ENCODE results near the gene UBE2E1.

Gene UBE2E1

GRCh38 chr3:23821858-23822257 is 16.1 kb downstream of the UBE2E1 start:
- no peak for DNase-seq (ENCODE audit: low spot score)

GRCh38 chr3:23822559-23822958 is 16.8 kb downstream of the UBE2E1 start:
- no peak for DNase-seq (ENCODE audit: low spot score)

- no peak for DNase-seq (ENCODE audit: low spot score)
Observed at GRCh38 chr3:23823620-23824019, 17.9 kb downstream of the UBE2E1 start.

DNA sequence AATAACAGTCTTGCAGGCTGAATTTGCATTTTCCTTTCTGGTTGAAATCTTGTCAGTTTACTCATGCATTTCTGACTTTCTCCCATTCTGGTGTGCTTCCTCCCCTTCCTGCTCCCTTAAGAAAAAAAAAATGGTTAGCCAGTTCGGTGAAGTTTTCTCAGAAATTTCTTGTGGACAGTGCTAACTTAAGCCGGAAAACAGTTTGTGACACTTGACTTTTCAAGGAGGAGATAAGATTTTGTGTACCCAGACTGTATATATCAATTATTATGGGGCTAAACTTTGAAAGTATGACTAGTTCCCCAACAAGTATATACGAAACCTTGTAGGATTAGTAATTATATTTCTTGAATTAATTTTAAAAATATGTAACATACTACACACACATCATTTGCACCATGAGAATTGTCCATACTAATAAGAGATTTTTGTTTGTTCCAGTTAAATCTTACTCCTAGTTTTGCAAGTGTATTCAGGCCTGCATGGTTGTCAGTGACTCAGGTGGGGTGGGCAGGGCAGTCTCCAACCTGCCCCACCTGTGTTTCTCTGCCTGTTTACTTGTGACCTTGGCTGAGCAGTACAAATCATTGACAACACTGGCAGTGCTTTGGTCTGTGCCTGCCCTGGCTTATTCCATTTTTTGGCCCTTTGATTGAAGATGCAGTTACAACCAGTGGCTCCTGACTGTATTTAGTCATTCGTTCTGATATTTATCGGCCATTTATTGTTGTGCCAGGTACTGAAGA is 19.1 kb downstream of the UBE2E1 start:
- no peak for DNase-seq (ENCODE audit: low spot score)

- DNase-seq (ENCODE audit: low spot score), result no peak
Observed at GRCh38 chr3:23825802-23826201, 20.0 kb downstream of the UBE2E1 start.

- DNase-seq (ENCODE audit: low spot score), result no peak
Observed at GRCh38 chr3:23826382-23827064, 20.8 kb downstream of the UBE2E1 start.

DNA sequence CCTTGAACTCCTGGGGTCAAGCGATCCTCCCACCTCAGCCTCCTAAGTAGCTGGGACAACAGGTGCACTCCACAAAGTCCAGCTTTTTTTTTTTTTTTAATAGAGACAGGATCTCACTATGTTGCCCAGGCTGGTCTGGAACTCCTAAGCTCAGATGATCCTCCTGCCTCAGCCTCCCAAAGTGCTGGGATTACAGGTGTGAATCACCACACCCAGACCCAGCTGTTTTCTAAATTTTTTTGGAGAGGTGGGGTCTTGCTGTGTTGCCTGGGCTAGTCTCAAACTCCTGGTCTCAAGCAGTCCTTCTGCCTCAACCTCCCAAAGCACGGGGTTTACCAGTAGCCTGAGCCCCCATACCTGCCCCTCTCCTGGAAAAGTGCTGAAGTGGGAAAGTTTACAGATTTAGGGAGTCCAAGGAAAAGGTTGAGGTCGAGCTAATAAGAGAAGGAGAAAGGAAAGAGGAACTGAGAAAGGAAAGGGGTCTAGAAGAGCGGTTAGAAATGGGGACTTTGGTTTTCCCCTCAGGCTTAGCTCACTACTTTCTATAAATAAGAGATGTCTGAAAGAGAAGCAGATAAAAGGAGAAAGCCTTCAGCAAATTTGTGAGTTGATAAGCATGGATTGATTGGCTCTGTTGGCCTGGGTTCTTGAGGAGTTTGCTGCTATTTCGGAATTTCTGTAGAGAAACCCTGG is 23.6 kb downstream of the UBE2E1 start:
- DNase-seq (ENCODE audit: low spot score), result no peak

DNA sequence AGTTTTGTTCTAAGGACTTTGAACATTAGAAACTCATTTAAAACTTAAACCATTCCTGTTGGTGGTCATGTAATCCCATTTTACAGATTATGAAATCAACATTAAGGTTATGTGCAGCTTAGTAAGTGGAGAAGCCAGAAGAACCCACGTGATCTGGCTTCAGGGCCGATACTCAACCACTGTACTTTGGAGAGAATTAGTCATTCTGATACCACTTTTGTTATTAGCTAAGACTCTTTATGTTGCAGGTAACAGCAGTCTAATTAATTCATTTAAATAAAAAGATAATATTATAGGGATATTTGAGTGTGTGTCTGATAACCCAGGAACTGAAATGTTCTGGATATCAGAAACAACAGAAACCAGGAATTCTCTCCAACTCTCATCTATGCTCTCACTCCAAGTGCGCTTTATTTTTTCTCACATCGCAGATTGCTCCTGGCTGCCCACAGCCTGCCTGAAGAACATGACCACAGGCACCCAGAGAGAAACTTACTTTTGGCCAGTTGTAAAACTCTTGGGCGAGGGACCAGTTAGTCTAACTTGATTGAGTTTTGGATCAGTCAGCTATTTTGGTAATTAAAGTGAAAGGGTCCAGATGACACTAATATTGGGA is 25.2 kb downstream of the UBE2E1 start:
- DNase-seq (ENCODE audit: low spot score), result no peak

- no peak for DNase-seq (ENCODE audit: low spot score)
Observed at GRCh38 chr3:23831517-23832394, 26.0 kb downstream of the UBE2E1 start.

DNA sequence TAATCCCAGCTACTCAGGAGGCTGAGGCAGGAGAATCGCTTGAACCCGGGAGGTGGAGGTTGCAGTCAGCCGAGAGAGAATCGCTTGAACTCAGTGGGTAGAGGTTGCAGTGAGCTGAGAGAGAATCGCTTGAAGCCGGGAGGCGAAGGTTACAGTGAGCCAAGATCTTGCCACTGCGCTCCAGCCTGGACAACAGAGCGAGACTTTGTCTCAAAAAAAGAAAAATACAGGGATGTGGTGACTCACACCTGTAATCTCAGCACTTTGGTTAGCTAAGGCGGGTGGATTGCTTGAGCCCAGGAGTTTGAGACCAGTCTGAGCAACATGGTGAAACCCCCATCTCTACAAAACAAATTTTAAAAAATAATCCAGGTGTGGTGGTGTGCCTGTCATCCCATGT is 26.8 kb downstream of the UBE2E1 start:
- no peak for DNase-seq (ENCODE audit: low spot score)

- no peak for DNase-seq (ENCODE audit: low spot score)
Observed at GRCh38 chr3:23834082-23834870, 28.5 kb downstream of the UBE2E1 start.

DNA sequence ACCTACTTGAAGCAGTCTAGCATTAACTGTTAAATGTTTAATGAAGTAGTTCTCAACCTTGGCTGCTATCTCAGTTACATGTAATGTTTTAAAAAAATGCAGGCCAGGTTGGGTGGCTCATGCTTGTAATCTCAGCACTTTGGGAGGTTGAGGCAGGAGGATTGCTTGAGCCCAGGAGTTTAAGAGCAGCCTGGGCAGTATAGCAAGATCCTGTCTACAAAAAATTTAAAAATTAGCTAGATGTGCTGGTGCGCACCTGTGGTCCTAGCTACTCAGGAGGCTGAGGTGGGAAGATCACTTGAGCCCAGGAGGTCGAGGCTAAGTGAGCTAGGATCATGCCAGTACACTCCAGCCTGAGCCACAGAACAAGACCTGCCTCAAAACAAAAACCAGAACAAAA is 29.3 kb downstream of the UBE2E1 start:
- no peak for DNase-seq (ENCODE audit: low spot score)

GRCh38 chr3:23835802-23836201 is 30.0 kb downstream of the UBE2E1 start:
- no peak for DNase-seq (ENCODE audit: low spot score)

- DNase-seq (ENCODE audit: low spot score), result no peak
Observed at GRCh38 chr3:23836536-23837230, 30.9 kb downstream of the UBE2E1 start.

GRCh38 chr3:23837286-23837685 is 31.5 kb downstream of the UBE2E1 start:
- DNase-seq (ENCODE audit: low spot score), result no peak

DNA sequence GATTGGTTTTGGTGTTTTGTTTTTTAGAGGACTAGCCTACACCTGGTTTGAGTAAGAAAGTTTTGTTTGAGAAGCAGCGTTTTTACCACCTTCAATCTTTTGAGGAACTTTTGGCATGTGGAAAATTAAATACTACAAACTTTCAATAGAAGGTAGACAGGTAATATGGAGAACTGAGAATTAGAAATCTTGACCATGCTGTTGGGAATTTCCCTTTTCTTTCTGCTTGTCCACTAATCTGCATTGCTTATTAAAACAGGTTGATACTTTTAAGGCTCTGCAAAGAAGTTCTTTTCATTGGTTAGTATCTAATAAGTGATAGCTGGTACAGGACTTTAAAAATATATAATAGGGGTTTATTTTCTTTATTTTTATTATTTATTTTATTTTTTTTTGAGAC is 31.9 kb downstream of the UBE2E1 start:
- no peak for DNase-seq (ENCODE audit: low spot score)

GRCh38 chr3:23840521-23840920 is 34.8 kb downstream of the UBE2E1 start:
- no peak for DNase-seq (ENCODE audit: low spot score)

- no peak for DNase-seq (ENCODE audit: low spot score)
Observed at GRCh38 chr3:23843869-23844268, 38.1 kb downstream of the UBE2E1 start.

DNA sequence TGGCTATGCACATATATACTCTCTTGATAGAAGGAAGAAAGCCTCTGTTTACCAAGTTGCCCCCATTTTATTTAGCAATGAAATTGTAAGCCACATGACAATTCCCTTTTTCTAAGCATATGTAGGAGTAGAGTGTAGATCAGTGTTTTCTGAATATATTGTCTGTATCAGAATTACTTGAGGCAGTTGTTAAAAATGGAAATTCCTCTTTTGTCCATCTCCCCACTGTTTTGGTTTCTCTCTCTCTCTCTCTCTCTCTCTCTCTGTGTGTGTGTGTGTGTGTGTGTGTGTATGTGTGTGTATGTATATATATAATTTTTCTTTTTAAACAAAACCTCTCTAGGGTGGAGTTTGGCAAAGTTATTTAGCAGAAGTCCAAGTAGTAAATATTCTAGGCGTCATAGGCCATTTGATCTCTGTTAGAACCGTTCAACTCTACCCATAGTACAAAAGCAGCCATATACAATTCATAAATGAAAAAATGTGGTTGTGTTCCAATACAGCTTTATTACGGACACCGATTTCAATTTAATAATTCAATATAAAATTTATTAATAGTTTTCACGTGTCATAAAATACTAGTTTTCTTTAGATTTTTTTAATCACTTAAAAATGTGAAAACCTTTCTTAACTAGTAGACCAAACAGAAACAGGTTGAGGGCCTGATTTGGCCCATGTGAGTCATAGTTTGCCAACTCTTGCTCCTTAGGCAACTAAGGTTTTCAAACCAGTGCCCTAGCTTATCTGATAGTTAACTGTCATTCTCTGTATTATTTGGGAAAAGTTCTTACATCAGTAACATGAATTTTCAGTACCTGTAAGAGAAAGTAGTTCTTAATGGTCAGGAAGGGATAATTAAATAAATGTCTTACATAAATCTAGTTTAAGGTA is 39.8 kb downstream of the UBE2E1 start:
- DNase-seq (ENCODE audit: low spot score), result no peak

Data from hematopoietic multipotent progenitor cell treated with erythropoietin and hydrocortisone succinate and interleukin-3 and kit ligand, for 15 days (in vitro differentiated cells).